Hair follicle dermal papilla cell (primary cell): ENCODE results near the gene ZNF563. TPM values are rescaled to one million over a fixed set of nuclear protein-coding genes. Genes with fewer than 3 reads are reported as not detected.

ENCODE experiments used
- small RNA-seq: library from RNA; depleted of rRNA; stranded (forward); fragments of <200 nt; gene quantifications from one replicate; pipeline ENCODE3, GENCODE V24; 2012
- total RNA-seq: library from RNA; depleted of rRNA; stranded (reverse); fragments of >200 nt; gene quantifications from 2 replicates; pipeline ENCODE4 v1.2.3, GENCODE V29; 2012

Gene ZNF563
- total RNA-seq, result 1.9 and 2.1 TPM in 2 replicates

GRCh38 chr19:12333162-12334159 is at the start of gene ZNF563:
TSS of gene ZNF563 (minus strand) at chr19:12333633. CDS start at chr19:12333482, 151 bp downstream.

GRCh38 chr19:12365236-12366162 is 32.1 kb upstream of the ZNF563 start, which contains the start of gene ZNF442:
TSS of gene ZNF442 (minus strand) at chr19:12365683. CDS start at chr19:12363631, 2,052 bp downstream.

GRCh38 chr19:12294249-12295158 is 38.9 kb downstream of the ZNF563 start, which contains the start of gene ZNF44:
TSS of gene ZNF44 (minus strand) at chr19:12294883. CDS start at chr19:12294694, 189 bp downstream.

Small RNA genes within 50 kb of the gene (small RNA-seq; reads per million reads assigned to genes)
- gene RPS29P23, result not detected

Other genes starting within 250 kb of the ZNF563 start
- 4.5 and 6.7 TPM in 2 replicates for gene ZNF20, start 193.3 kb downstream of the ZNF563 start, total RNA-seq
- gene ZNF625, start 176.9 kb downstream of the ZNF563 start, total RNA-seq, result 9.2 and 9.4 TPM in 2 replicates
- gene ZNF136, start 170.5 kb downstream of the ZNF563 start, total RNA-seq, result 11.3 and 12.2 TPM in 2 replicates
- 6.6 and 7.0 TPM in 2 replicates for gene ZNF44, start 38.8 kb downstream of the ZNF563 start, total RNA-seq
- gene ZNF442, start 32.0 kb upstream of the ZNF563 start, total RNA-seq, result 1.5 and 2.4 TPM in 2 replicates
- 3.4 and 3.6 TPM in 2 replicates for gene ZNF799, start 67.6 kb upstream of the ZNF563 start, total RNA-seq
- gene ZNF443, start 107.4 kb upstream of the ZNF563 start, total RNA-seq, result 1.8 TPM in 2 replicates
- gene ZNF709, start 151.2 kb upstream of the ZNF563 start, total RNA-seq, result 2.6 and 3.7 TPM in 2 replicates
- 6.9 and 10.5 TPM in 2 replicates for gene ZNF564, start 217.8 kb upstream of the ZNF563 start, total RNA-seq